ENCODE data around the gene B4GALT3. TPM values are rescaled to one million over a fixed set of nuclear protein-coding genes. Genes with fewer than 3 reads are reported as not detected.

Gene B4GALT3
- total and polyA plus RNA-seq, 9 of the 15 experiments (the other 6 are each of a cell fraction or from before 2014, with no cell fraction given), result 31.2 to 103 (median 46.1) TPM

- TF ChIP-seq, protein P1, sequence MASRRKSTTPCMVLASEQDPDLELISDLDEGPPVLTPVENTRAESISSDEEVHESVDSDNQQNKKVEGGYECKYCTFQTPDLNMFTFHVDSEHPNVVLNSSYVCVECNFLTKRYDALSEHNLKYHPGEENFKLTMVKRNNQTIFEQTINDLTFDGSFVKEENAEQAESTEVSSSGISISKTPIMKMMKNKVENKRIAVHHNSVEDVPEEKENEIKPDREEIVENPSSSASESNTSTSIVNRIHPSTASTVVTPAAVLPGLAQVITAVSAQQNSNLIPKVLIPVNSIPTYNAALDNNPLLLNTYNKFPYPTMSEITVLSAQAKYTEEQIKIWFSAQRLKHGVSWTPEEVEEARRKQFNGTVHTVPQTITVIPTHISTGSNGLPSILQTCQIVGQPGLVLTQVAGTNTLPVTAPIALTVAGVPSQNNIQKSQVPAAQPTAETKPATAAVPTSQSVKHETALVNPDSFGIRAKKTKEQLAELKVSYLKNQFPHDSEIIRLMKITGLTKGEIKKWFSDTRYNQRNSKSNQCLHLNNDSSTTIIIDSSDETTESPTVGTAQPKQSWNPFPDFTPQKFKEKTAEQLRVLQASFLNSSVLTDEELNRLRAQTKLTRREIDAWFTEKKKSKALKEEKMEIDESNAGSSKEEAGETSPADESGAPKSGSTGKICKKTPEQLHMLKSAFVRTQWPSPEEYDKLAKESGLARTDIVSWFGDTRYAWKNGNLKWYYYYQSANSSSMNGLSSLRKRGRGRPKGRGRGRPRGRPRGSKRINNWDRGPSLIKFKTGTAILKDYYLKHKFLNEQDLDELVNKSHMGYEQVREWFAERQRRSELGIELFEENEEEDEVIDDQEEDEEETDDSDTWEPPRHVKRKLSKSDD (conservative IDR thresholded peaks at IDR 0.05; ENCODE audit: low read length), result no peak
- TF ChIP-seq MYNN (IDR thresholded peaks at IDR 0.05) (peak; percentile 55; the same call in 1 of the 2 replicates), MYNN (CRISPR knock-in tag; IDR thresholded peaks at IDR 0.05) (no peak), CHD2 (IDR thresholded peaks at IDR 0.05; ENCODE audit: low read depth, low read length) (peak; percentile 51), DPF2 (IDR thresholded peaks at IDR 0.05) (peak; percentile 72), SIX5 (IDR thresholded peaks at IDR 0.05; ENCODE audit: borderline replicate concordance in 1 of 2, insufficient read depth in 1 of 2, low read depth in 1 of 2, low read length in 2 of 2) (peak; percentile 66 to 75), SUPT5H (IDR thresholded peaks at IDR 0.05) (peak; percentile 51; the same call in 1 of the 2 replicates), OTX1 (CRISPR knock-in tag; IDR thresholded peaks at IDR 0.05) (0 out of 2 replicates have a peak, but pooled peaks have one; percentile 44), TEAD4 (IDR thresholded peaks at IDR 0.05; ENCODE audit: low read length) (peak; percentile 46; the same call in 1 of the 2 replicates), TEAD4 (CRISPR knock-in tag; IDR thresholded peaks at IDR 0.05; ENCODE audit: borderline replicate concordance) (no peak), ATF1 (CRISPR knock-in tag; IDR thresholded peaks at IDR 0.05) (no peak), ATF1 (tag; IDR thresholded peaks at IDR 0.05) (peak; percentile 79), DMBX1 (CRISPR knock-in tag; IDR thresholded peaks at IDR 0.05; ENCODE audit: borderline replicate concordance) (peak; percentile 62; the same call in 1 of the 2 replicates), HDAC1 (IDR thresholded peaks at IDR 0.05) (peak in 1 of 2 experiments; percentile 22; a peak in 1 of 4 replicates), DIDO1 (tag; IDR thresholded peaks at IDR 0.05; ENCODE audit: low read depth) (no peak), RBFOX2 (IDR thresholded peaks at IDR 0.05; ENCODE audit: low read depth, low read length) (peak; percentile 94), FUS (optimal IDR thresholded peaks at IDR 0.05; ENCODE audit: low read depth, low read length) (peak; percentile 45), GATAD2A (IDR thresholded peaks at IDR 0.05) (0 out of 2 replicates have a peak, but pooled peaks have one; percentile 9), POLR2AphosphoS5 (IDR thresholded peaks at IDR 0.05; ENCODE audit: control insufficient read depth, insufficient read depth, low read depth, low read length) (peak; percentile 67), RB1 (IDR thresholded peaks at IDR 0.05; ENCODE audit: low read depth) (peak; percentile 90), FIP1L1 (IDR thresholded peaks at IDR 0.05; ENCODE audit: low read depth, low read length, poor library complexity, severe bottlenecking) (peak; percentile 73), ETV5 (CRISPR knock-in tag; IDR thresholded peaks at IDR 0.05; ENCODE audit: low read depth) (peak; percentile 59), ZNF197 (CRISPR knock-in tag; IDR thresholded peaks at IDR 0.05; ENCODE audit: low read depth) (peak; percentile 96), ZNF592 (IDR thresholded peaks at IDR 0.05) (0 out of 2 replicates have a peak, but pooled peaks have one; percentile 31)
Measured at GRCh38 chr1:161132410-161133219, 44.7 kb downstream of the B4GALT3 start, which contains the start of gene DEDD (continued).

Measured in K562 (cell line).